AG04449 (cell line): Measurements from ENCODE around the gene NCOA1.

ENCODE experiments used
- CTCF ChIA-PET: fragments of 350-600 bp; formaldehyde crosslinking; extraction: SDS; loops from one replicate; lab custom pipeline; 2021; ENCODE audit warnings: antibody characterized with exemption; lab: Yijun Ruan, JAX
- POLR2A ChIA-PET: fragments of 400-600, 350-600 bp; formaldehyde crosslinking; extraction: SDS; loops from one replicate; lab custom pipeline; 2020; ENCODE audit warnings: antibody characterized with exemption, inconsistent platforms; lab: Yijun Ruan, JAX
- DNase-seq: peaks from one replicate; pipeline ENCODE4 v3.0.0-alpha.2; 2010; ENCODE audit warnings: low read depth, low spot score
- H3K4me3 ChIP-seq: 2 replicates; pipeline ENCODE4 v1.5.1; 2011; ENCODE audit warnings: low read depth, mild to moderate bottlenecking, control low read depth, low read length
- CTCF ChIP-seq: IDR thresholded peaks from one replicate; pipeline ENCODE4 v1.5.1; 2011; ENCODE audit warnings: mild to moderate bottlenecking, moderate library complexity, low read length, control low read depth, inconsistent platforms; ENCODE audit not compliant: insufficient read depth; ENCODE audit errors: missing control alignments

The NCOA1 gene

GRCh38 chr2:24490181-24490689 is 819 bp upstream of the NCOA1 start:
- no peak for TF ChIP-seq CTCF
- POLR2A ChIA-PET = interaction anchor here (1.5 kb wide), 1 partner anchor 36 kb away, joined by 3 read pairs; no protein-coding TSS in a partner anchor
- H3K4me3 ChIP-seq = peak overlapping the region; percentile 90
- DNase-seq = no peak
- CTCF ChIA-PET = interaction anchor here (0.8 to 1.2 kb wide), 2 partner anchors 29 to 80 kb away, joined by 3 to 4 read pairs; no protein-coding TSS in a partner anchor

GRCh38 chr2:24491542-24492420 is 727 bp downstream of the NCOA1 start:
- peak overlapping the region; percentile 90 for H3K4me3 ChIP-seq
- DNase-seq = no peak
- no peak for TF ChIP-seq CTCF
- POLR2A ChIA-PET = interaction anchor here (1.5 kb wide), 1 partner anchor 38 kb away, joined by 3 read pairs; no protein-coding TSS in a partner anchor
- CTCF ChIA-PET = interaction anchor here (1.2 to 1.3 kb wide), 2 partner anchors 24 to 30 kb away, joined by 4 to 6 read pairs; no protein-coding TSS in a partner anchor

GRCh38 chr2:24492421-24493279 is 1.6 kb downstream of the NCOA1 start:
- H3K4me3 ChIP-seq = peak overlapping the region; percentile 90
- TF ChIP-seq CTCF = no peak
- ChIA-PET CTCF (no interaction called here), POLR2A (no interaction called here)
- no peak for DNase-seq

- CTCF ChIA-PET = no interaction called here
- H3K4me3 ChIP-seq = no peak overlapping the region
- no peak for DNase-seq
- no peak for TF ChIP-seq CTCF
- POLR2A ChIA-PET = no interaction called here
These were observed 2.7 kb downstream of the NCOA1 start for GRCh38 chr2:24493713-24494112.

- ChIA-PET POLR2A (no interaction called here), CTCF (no interaction called here)
- no peak overlapping the region for H3K4me3 ChIP-seq
- DNase-seq = no peak
- TF ChIP-seq CTCF = no peak
These were observed 3.4 kb downstream of the NCOA1 start for GRCh38 chr2:24494410-24494809.
